A549 (cell line): ENCODE measurements around the gene TXNL4A.

Experiments
- BHLHE40 ChIP-seq: IDR thresholded peaks from 2 replicates; pipeline ENCODE4 v1.6.1; 2012; ENCODE audit warnings: low read depth, low read length, inconsistent platforms
- EP300 ChIP-seq, 2 experiments: fragments of >200 bp; sonication (Bioruptor Twin); formaldehyde crosslinking; IDR thresholded peaks; 2 replicates in 1 of 2; 3 replicates in 1 of 2; pipeline ENCODE4 v1.6.1; 2016 to 2017
- JUN ChIP-seq, 2 experiments: fragments of >200 bp; sonication (Bioruptor Twin); formaldehyde crosslinking; IDR thresholded peaks; 2 replicates in 1 of 2; 3 replicates in 1 of 2; pipeline ENCODE4 v1.6.1; 2016 to 2017
- MAFK ChIP-seq: fragments of 450-650 bp; IDR thresholded peaks from 2 replicates; pipeline ENCODE4 v1.6.1; 2014; ENCODE audit not compliant: partially characterized antibody
- POLR2A ChIP-seq: IDR thresholded peaks from 2 replicates; pipeline ENCODE4 v1.6.1; 2012; ENCODE audit warnings: mild to moderate bottlenecking, low read length
- RAD21 ChIP-seq, 2 experiments: fragments of >200 bp in 1 of 2; sonication (Bioruptor Twin) in 1 of 2; formaldehyde crosslinking in 1 of 2; IDR thresholded peaks in 1 of 2; conservative IDR thresholded peaks in 1 of 2; 2 replicates in 1 of 2; 3 replicates in 1 of 2; pipeline ENCODE4 v1.6.1; 2012 to 2018; ENCODE audit warnings: inconsistent platforms in 1 of 2
- RFX5 ChIP-seq: fragments of 450-650 bp; IDR thresholded peaks from 2 replicates; pipeline ENCODE4 v1.7.1; 2014; ENCODE audit warnings: antibody characterized with exemption, mild to moderate bottlenecking, moderate library complexity
- TP53 ChIP-seq: fragments of 250-450 bp; sonication (Bioruptor Pico); IDR thresholded peaks from 2 replicates; pipeline ENCODE4 v1.5.0; 2021; ENCODE audit warnings: mild to moderate bottlenecking, moderate library complexity
- TF ChIP-seq, protein P1 (sequence below): IDR thresholded peaks from 2 replicates; pipeline ENCODE4 v1.6.1; 2012; ENCODE audit warnings: low read depth, borderline replicate concordance
- TF ChIP-seq, protein P2 (sequence below): fragments of >200 bp; sonication (Bioruptor Twin); formaldehyde crosslinking; IDR thresholded peaks from 3 replicates; pipeline ENCODE4 v1.5.1; 2016
- TF ChIP-seq, protein P3 (sequence below): IDR thresholded peaks from 2 replicates; pipeline ENCODE4 v1.6.1; 2012
- TF ChIP-seq, protein P4 (sequence below): IDR thresholded peaks from 2 replicates; pipeline ENCODE4 v1.6.1; 2012

DNA sequence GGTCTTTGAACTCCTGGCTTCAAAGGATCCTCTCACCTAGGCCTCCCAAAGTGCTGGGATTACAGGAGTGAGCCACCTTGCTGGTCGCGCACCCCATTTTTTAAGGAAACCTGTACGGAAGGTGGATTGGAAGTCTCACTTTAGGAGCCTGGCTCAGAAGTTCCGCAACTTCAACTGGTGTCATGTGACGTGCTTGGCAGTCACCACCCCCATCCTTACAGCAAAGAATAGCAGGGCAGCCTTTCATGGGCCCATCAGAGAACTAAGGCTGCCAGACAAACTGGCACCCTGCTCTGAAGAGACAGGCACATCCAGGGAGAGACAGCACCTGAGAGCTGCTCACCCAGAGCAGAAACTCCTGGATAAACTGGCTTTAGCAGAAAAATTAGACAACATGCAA, 33.6 kb downstream of the TXNL4A start:
- TF ChIP-seq, protein P1, sequence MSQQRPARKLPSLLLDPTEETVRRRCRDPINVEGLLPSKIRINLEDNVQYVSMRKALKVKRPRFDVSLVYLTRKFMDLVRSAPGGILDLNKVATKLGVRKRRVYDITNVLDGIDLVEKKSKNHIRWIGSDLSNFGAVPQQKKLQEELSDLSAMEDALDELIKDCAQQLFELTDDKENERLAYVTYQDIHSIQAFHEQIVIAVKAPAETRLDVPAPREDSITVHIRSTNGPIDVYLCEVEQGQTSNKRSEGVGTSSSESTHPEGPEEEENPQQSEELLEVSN = no peak
- TF ChIP-seq, protein P2, sequence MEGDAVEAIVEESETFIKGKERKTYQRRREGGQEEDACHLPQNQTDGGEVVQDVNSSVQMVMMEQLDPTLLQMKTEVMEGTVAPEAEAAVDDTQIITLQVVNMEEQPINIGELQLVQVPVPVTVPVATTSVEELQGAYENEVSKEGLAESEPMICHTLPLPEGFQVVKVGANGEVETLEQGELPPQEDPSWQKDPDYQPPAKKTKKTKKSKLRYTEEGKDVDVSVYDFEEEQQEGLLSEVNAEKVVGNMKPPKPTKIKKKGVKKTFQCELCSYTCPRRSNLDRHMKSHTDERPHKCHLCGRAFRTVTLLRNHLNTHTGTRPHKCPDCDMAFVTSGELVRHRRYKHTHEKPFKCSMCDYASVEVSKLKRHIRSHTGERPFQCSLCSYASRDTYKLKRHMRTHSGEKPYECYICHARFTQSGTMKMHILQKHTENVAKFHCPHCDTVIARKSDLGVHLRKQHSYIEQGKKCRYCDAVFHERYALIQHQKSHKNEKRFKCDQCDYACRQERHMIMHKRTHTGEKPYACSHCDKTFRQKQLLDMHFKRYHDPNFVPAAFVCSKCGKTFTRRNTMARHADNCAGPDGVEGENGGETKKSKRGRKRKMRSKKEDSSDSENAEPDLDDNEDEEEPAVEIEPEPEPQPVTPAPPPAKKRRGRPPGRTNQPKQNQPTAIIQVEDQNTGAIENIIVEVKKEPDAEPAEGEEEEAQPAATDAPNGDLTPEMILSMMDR = no peak
- TF ChIP-seq BHLHE40 = no peak
- TF ChIP-seq TP53 (CRISPR knock-in tag) = no peak
- no peak for TF ChIP-seq POLR2A
- TF ChIP-seq MAFK = no peak
- no peak for TF ChIP-seq EP300 (IDR thresholded peaks at IDR 0.05)
- TF ChIP-seq JUN (IDR thresholded peaks at IDR 0.05) = no peak
- TF ChIP-seq RAD21 (conservative IDR thresholded peaks at IDR 0.05 in 1 of 2, IDR thresholded peaks at IDR 0.05 in 1 of 2) = no peak
- TF ChIP-seq RFX5 = no peak
- TF ChIP-seq, protein P3, sequence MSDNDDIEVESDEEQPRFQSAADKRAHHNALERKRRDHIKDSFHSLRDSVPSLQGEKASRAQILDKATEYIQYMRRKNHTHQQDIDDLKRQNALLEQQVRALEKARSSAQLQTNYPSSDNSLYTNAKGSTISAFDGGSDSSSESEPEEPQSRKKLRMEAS = no peak
- TF ChIP-seq, protein P4, sequence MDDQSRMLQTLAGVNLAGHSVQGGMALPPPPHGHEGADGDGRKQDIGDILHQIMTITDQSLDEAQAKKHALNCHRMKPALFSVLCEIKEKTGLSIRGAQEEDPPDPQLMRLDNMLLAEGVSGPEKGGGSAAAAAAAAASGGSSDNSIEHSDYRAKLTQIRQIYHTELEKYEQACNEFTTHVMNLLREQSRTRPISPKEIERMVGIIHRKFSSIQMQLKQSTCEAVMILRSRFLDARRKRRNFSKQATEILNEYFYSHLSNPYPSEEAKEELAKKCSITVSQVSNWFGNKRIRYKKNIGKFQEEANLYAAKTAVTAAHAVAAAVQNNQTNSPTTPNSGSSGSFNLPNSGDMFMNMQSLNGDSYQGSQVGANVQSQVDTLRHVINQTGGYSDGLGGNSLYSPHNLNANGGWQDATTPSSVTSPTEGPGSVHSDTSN = no peak
